CD4-positive, alpha-beta T cell treated with Interleukin-17A for 1 hour (primary cell): Measurements from ENCODE around the gene LURAP1L.
"Not testable (repeated sequence)": the region's sequence is repeated elsewhere in the genome, so short reads cannot be mapped to it uniquely, and the experiment has no call there.

Experiments
- DNase-seq: peaks from one replicate; pipeline ENCODE4 v3.0.0-alpha.2; 2020

LURAP1L gene

GRCh38 chr9:12862611-12863410 is 88.0 kb downstream of the LURAP1L start:
- no peak for DNase-seq

- DNase-seq = no peak
Observed at GRCh38 chr9:12863618-12864017, 88.8 kb downstream of the LURAP1L start.

GRCh38 chr9:12865380-12865779 is 90.6 kb downstream of the LURAP1L start:
- not testable (repeated sequence) for DNase-seq
